Endothelial cell of umbilical vein (primary cell): ENCODE results near the gene BCAN. TPM values are rescaled to one million over a fixed set of nuclear protein-coding genes. Genes with fewer than 3 reads are reported as not detected.

Source experiments
- BruUV-seq: library from RNA; stranded (reverse); fragments of 400-500 nt; replicated peaks from 2 replicates; lab custom pipeline; 2021; lab: Mats Ljungman, UMichigan
- CTCF ChIA-PET: fragments of 300-600, 350-600 bp; sonication (Branson Sonifier 250); formaldehyde crosslinking; loops from one replicate; lab custom pipeline; 2021; ENCODE audit warnings: antibody characterized with exemption, inconsistent platforms; lab: Charles Lee
- POLR2A ChIA-PET: fragments of 300-600, 350-600 bp; sonication (Branson Sonifier 250); formaldehyde crosslinking; loops from one replicate; lab custom pipeline; 2021; ENCODE audit warnings: antibody characterized with exemption, inconsistent platforms; lab: Charles Lee
- DNase-seq: peaks from one replicate; pipeline ENCODE4 v3.0.0-alpha.2; 2011; ENCODE audit warnings: low read depth, low spot score
- FAIRE-seq: peaks from 2 replicates; lab custom pipeline; 2011; peaks lifted over from hg19 to GRCh38; lab: Jason Lieb, UNC
- H2AFZ ChIP-seq: 2 replicates; pipeline ENCODE4 v1.6.0; 2012; ENCODE audit warnings: low read depth, low read length, control low read depth, inconsistent platforms
- H3K27ac ChIP-seq: 2 replicates; pipeline ENCODE4 v1.5.1; 2011; ENCODE audit warnings: low read depth, mild to moderate bottlenecking, control low read depth, low read length, moderate library complexity; ENCODE audit not compliant: insufficient read depth
- H3K27me3 ChIP-seq, 2 experiments: 2 replicates each; pipeline versions ENCODE4 v1.6.0 to v1.6.1; 2011; ENCODE audit warnings: low read length in 2 of 2, mixed read lengths in 1 of 2; ENCODE audit not compliant: control insufficient read depth in 2 of 2, insufficient read depth in 2 of 2
- H3K36me3 ChIP-seq, 2 experiments: 2 replicates in 1 of 2; 3 replicates in 1 of 2; pipeline ENCODE4 v1.5.1; 2011; ENCODE audit warnings: low read length in 2 of 2, mild to moderate bottlenecking in 1 of 2, moderate library complexity in 1 of 2; ENCODE audit not compliant: control insufficient read depth in 2 of 2, insufficient read depth in 2 of 2; ENCODE audit errors: extremely low read depth in 1 of 2
- H3K4me1 ChIP-seq: 3 replicates; pipeline ENCODE4 v1.5.1; 2011; ENCODE audit warnings: mild to moderate bottlenecking, low read length; ENCODE audit not compliant: control insufficient read depth, insufficient read depth; ENCODE audit errors: extremely low read depth
- H3K4me2 ChIP-seq: 2 replicates; pipeline ENCODE4 v1.6.1; 2011; ENCODE audit warnings: low read length, control low read depth, mixed read lengths; ENCODE audit not compliant: insufficient read depth
- H3K4me3 ChIP-seq, 3 experiments: fragments of 200-600 bp in 1 of 3; sonication (generic), shearing (Covaris generic) in 1 of 3; replicated peaks in 1 of 3; 2 replicates each; pipeline ENCODE4 v1.5.1; 2011 to 2016; ENCODE audit warnings: control low read depth in 3 of 3, low read length in 3 of 3, mild to moderate bottlenecking in 2 of 3, inconsistent platforms in 1 of 3, low read depth in 1 of 3, moderate library complexity in 1 of 3; ENCODE audit not compliant: insufficient read depth in 1 of 3
- H3K79me2 ChIP-seq: 2 replicates; pipeline ENCODE4 v1.6.0; 2012; ENCODE audit warnings: low read length, inconsistent platforms; ENCODE audit not compliant: control insufficient read depth, insufficient read depth
- H3K9ac ChIP-seq: replicated peaks from 2 replicates; pipeline ENCODE3; 2011; ENCODE audit warnings: low read length, control low read depth; ENCODE audit not compliant: insufficient read depth; ENCODE audit errors: extremely low read depth
- H3K9me1 ChIP-seq: replicated peaks from 3 replicates; pipeline ENCODE4 v1.6.0; 2011; ENCODE audit warnings: mild to moderate bottlenecking, low read length; ENCODE audit not compliant: control insufficient read depth, insufficient read depth; ENCODE audit errors: extremely low read depth
- H3K9me3 ChIP-seq: replicated peaks from 2 replicates; pipeline ENCODE4 v1.5.1; 2012; ENCODE audit warnings: low read length, inconsistent platforms; ENCODE audit not compliant: control insufficient read depth, insufficient read depth
- H4K20me1 ChIP-seq: replicated peaks from 2 replicates; pipeline ENCODE3; 2011; ENCODE audit warnings: mild to moderate bottlenecking, low read length; ENCODE audit not compliant: control insufficient read depth, insufficient read depth; ENCODE audit errors: extremely low read depth
- CTCF ChIP-seq, 2 donors: IDR thresholded peaks; 1 replicate in 1 of 2; 2 replicates in 1 of 2; pipeline ENCODE4 v1.5.1; 2011; ENCODE audit warnings: low read length in 2 of 2, mild to moderate bottlenecking in 2 of 2, moderate library complexity in 2 of 2, control low read depth in 1 of 2, inconsistent platforms in 1 of 2, low read depth in 1 of 2; ENCODE audit not compliant: insufficient read depth in 1 of 2; ENCODE audit errors: extremely low read depth in 1 of 2
- EZH2 ChIP-seq: IDR thresholded peaks from 2 replicates; pipeline ENCODE4 v1.6.1; 2012; ENCODE audit warnings: borderline replicate concordance, low read depth, mild to moderate bottlenecking, moderate library complexity, low read length, inconsistent platforms; ENCODE audit not compliant: severe bottlenecking
- FOS ChIP-seq: IDR thresholded peaks from 2 replicates; pipeline ENCODE4 v1.6.1; 2011; ENCODE audit warnings: mild to moderate bottlenecking, low read length, moderate library complexity, borderline replicate concordance; ENCODE audit not compliant: insufficient read depth
- GATA2 ChIP-seq: IDR thresholded peaks from 2 replicates; pipeline ENCODE4 v1.7.0; 2011; ENCODE audit warnings: low read depth, mild to moderate bottlenecking, moderate library complexity, mixed read lengths, low read length; ENCODE audit not compliant: insufficient read length, insufficient read depth
- JUN ChIP-seq: IDR thresholded peaks from 2 replicates; pipeline ENCODE4 v1.6.1; 2011; ENCODE audit warnings: borderline replicate concordance, low read depth; ENCODE audit not compliant: insufficient read length, insufficient read depth
- MAX ChIP-seq: IDR thresholded peaks from 2 replicates; pipeline ENCODE4 v1.6.1; 2011; ENCODE audit not compliant: insufficient read depth, insufficient read length
- MYC ChIP-seq: IDR thresholded peaks from one replicate; pipeline ENCODE4 v1.6.1; 2011; ENCODE audit warnings: mild to moderate bottlenecking, low read depth, low read length
- POLR2A ChIP-seq: IDR thresholded peaks from 2 replicates; pipeline ENCODE4 v1.6.1; 2012; ENCODE audit warnings: low read depth, mild to moderate bottlenecking, control low read depth, low read length
- POLR2AphosphoS5 ChIP-seq: IDR thresholded peaks from 2 replicates; pipeline ENCODE4 v1.6.1; 2012; ENCODE audit warnings: low read depth, mild to moderate bottlenecking, control low read depth, low read length, moderate library complexity; ENCODE audit not compliant: insufficient read depth
- dilution Hi-C: fragments of 300-500 bp; cut with MboI; formaldehyde crosslinking; loops from one replicate; pipeline ENCODE4 v1.15.0; 2019; ENCODE audit warnings: low sequenced_read_pairs; ENCODE audit not compliant: extremely low pct_ligation_motif_present
- intact Hi-C: fragments of 100-400 bp; cut with micrococcal nuclease; formaldehyde crosslinking; loops from one replicate; pipeline ENCODE4 v1.10.0; 2022
- polyA plus RNA-seq, 4 experiments: library from polyadenylated mRNA; depleted of rRNA in 3 of 4; stranded (reverse) in 3 of 4; unstranded in 1 of 4; fragments of >200 nt; gene quantifications; 2 replicates each; pipeline versions ENCODE4 v1.2.1 to v1.2.3, GENCODE V29; 2011 to 2012; ENCODE audit warnings: missing spikeins in 1 of 4
- total RNA-seq: library from RNA; stranded (reverse); gene quantifications from 2 replicates; pipeline ENCODE4 v1.2.3, GENCODE V29; 2021

Gene BCAN
- total and polyA plus RNA-seq, 2 donors (not counting 3 experiments of a cell fraction or from before 2014, with no cell fraction given), result 0.15 TPM; not detected in 1

GRCh38 chr1:156670359-156670758, 28.4 kb downstream of the BCAN start:
- no peak overlapping the region for H3K9ac ChIP-seq
- H3K4me2 ChIP-seq, result no peak overlapping the region
- peaks cover 19% of the 10 kb centered on the region for H3K4me1 ChIP-seq
- no peak overlapping the region for H2AFZ ChIP-seq
- no peaks in the 10 kb centered on the region for H3K9me1 ChIP-seq
- TF ChIP-seq CTCF (IDR thresholded peaks at IDR 0.05; ENCODE audit: extremely low read depth in 1 of 2, insufficient read depth in 1 of 2, low read depth in 1 of 2, low read length in 2 of 2) (no peak), GATA2 (no peak), FOS (no peak), EZH2 (no peak), MAX (no peak), POLR2A (no peak), MYC (no peak), POLR2AphosphoS5 (no peak), JUN (no peak)
- H3K27me3 ChIP-seq, result no peaks in the 10 kb centered on the region
- no peaks in the 10 kb centered on the region for H3K9me3 ChIP-seq
- DNase-seq (no peak), FAIRE-seq (no peak)
- no peak overlapping the region for H3K27ac ChIP-seq
- POLR2A ChIA-PET, result no interaction called here
- dilution Hi-C loops (no loop called here), intact Hi-C loops (no loop called here)
- CTCF ChIA-PET, result interaction anchor here (0.7 to 1.4 kb wide), 2 partner anchors 12 to 56 kb away, joined by 3 to 5 read pairs; no protein-coding TSS in a partner anchor
- no TSS peak for BruUV-seq
- H4K20me1 ChIP-seq, result no peaks in the 10 kb centered on the region
- peaks cover 0 to 6% of the 10 kb centered on the region in 2 experiments for H3K36me3 ChIP-seq
- no peak overlapping the region for H3K4me3 ChIP-seq
- peaks cover 17% of the 10 kb centered on the region for H3K79me2 ChIP-seq
